ENCODE results near the gene LGALS7B.

DNA sequence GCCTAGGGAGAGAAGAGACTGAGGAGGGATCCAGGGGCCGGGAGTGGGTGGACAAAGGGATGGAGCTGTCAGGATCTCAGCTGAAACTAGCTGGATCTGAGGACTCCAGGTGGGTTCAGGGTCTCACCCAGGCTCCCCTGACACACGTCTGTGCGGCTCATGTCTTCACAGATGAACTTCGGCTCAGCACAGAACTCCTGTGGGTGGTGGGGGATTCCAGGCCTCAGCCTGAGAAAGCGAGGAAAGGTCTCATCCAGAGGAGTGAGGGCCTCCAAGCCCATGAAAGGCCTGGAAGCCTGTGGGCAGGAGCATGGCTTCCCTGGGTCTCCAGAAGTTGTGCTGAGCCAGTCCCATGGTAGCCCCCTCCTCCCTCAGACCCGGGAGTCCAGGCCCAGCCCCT, 46.1 kb upstream of the LGALS7B start:
- TF ChIP-seq, protein P1, sequence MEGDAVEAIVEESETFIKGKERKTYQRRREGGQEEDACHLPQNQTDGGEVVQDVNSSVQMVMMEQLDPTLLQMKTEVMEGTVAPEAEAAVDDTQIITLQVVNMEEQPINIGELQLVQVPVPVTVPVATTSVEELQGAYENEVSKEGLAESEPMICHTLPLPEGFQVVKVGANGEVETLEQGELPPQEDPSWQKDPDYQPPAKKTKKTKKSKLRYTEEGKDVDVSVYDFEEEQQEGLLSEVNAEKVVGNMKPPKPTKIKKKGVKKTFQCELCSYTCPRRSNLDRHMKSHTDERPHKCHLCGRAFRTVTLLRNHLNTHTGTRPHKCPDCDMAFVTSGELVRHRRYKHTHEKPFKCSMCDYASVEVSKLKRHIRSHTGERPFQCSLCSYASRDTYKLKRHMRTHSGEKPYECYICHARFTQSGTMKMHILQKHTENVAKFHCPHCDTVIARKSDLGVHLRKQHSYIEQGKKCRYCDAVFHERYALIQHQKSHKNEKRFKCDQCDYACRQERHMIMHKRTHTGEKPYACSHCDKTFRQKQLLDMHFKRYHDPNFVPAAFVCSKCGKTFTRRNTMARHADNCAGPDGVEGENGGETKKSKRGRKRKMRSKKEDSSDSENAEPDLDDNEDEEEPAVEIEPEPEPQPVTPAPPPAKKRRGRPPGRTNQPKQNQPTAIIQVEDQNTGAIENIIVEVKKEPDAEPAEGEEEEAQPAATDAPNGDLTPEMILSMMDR (IDR thresholded peaks at IDR 0.05) = no peak
- TF ChIP-seq, protein P2, sequence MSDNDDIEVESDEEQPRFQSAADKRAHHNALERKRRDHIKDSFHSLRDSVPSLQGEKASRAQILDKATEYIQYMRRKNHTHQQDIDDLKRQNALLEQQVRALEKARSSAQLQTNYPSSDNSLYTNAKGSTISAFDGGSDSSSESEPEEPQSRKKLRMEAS (CRISPR knock-in tag; IDR thresholded peaks at IDR 0.05) = no peak
- TF ChIP-seq, protein P3, sequence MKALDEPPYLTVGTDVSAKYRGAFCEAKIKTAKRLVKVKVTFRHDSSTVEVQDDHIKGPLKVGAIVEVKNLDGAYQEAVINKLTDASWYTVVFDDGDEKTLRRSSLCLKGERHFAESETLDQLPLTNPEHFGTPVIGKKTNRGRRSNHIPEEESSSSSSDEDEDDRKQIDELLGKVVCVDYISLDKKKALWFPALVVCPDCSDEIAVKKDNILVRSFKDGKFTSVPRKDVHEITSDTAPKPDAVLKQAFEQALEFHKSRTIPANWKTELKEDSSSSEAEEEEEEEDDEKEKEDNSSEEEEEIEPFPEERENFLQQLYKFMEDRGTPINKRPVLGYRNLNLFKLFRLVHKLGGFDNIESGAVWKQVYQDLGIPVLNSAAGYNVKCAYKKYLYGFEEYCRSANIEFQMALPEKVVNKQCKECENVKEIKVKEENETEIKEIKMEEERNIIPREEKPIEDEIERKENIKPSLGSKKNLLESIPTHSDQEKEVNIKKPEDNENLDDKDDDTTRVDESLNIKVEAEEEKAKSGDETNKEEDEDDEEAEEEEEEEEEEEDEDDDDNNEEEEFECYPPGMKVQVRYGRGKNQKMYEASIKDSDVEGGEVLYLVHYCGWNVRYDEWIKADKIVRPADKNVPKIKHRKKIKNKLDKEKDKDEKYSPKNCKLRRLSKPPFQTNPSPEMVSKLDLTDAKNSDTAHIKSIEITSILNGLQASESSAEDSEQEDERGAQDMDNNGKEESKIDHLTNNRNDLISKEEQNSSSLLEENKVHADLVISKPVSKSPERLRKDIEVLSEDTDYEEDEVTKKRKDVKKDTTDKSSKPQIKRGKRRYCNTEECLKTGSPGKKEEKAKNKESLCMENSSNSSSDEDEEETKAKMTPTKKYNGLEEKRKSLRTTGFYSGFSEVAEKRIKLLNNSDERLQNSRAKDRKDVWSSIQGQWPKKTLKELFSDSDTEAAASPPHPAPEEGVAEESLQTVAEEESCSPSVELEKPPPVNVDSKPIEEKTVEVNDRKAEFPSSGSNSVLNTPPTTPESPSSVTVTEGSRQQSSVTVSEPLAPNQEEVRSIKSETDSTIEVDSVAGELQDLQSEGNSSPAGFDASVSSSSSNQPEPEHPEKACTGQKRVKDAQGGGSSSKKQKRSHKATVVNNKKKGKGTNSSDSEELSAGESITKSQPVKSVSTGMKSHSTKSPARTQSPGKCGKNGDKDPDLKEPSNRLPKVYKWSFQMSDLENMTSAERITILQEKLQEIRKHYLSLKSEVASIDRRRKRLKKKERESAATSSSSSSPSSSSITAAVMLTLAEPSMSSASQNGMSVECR (CRISPR knock-in tag; IDR thresholded peaks at IDR 0.05; ENCODE audit: borderline replicate concordance) = no peak
- TF ChIP-seq TCF7 (CRISPR knock-in tag; IDR thresholded peaks at IDR 0.05; ENCODE audit: low read depth) = no peak
- TF ChIP-seq ZBTB21 (CRISPR knock-in tag; IDR thresholded peaks at IDR 0.05; ENCODE audit: borderline replicate concordance) = no peak
